ENCODE data around the gene TARBP2.
A peak's percentile ranks its signal among the peaks of the same experiment; 100 is the strongest.

The TARBP2 gene

GRCh38 chr12:53495903-53496751 lies 5.0 kb upstream of the TARBP2 start:
- Histone ChIP-seq H3K4me1 (peaks cover 67 to 82% (median 78%) of the 10 kb centered on the region in 10 experiments), H3K4me2 (peak overlapping the region in 10 of 11 experiments; percentile 2 to 98 (median 84); a peak in 15 of 22 replicates), H3K27me3 (no peaks in the 10 kb centered on the region), H3K4me3 (no peak overlapping the region), H4K20me1 (no peaks in the 10 kb centered on the region; a peak in 1 of 22 replicates), H3K9ac (peak overlapping the region in 3 of 11 experiments; percentile 2 to 21 (median 20); a peak in 3 of 22 replicates), H3K9me3 (replicated peaks in 1 of 11) (no peaks in the 10 kb centered on the region), H3K27ac (peak overlapping the region in 4 of 11 experiments; percentile 0 to 32 (median 15); a peak in 4 of 22 replicates), H3K36me3 (0 out of 22 replicates have a peak, but pooled peaks cover 0 to 5% (median 0%) of the 10 kb centered on the region in 11 experiments)
- no peak for TF ChIP-seq Cebpa-rat (IDR thresholded peaks at IDR 0.05)

DNA sequence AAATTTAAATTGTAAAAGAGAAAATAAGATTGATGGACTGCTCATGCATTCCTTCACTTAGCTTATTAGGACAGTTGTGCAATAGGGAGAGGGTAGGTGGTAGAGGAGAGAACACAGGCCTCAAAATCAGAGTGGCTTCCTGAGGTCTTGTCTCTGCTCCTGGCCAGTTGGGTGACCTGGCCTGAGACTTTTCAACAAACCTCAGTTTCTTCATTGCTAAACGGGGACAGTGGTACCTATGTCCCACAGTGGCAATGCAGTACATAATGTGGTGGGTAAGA lies 4.4 kb upstream of the TARBP2 start:
- no peak overlapping the region for H3K9ac ChIP-seq
- H3K4me2 ChIP-seq = peak overlapping the region in 8 of 11 experiments; percentile 18 to 98 (median 88); a peak in 12 of 22 replicates
- no peak overlapping the region; a peak in 1 of 22 replicates for H3K27ac ChIP-seq
- H3K27me3 ChIP-seq = no peaks in the 10 kb centered on the region
- H3K4me3 ChIP-seq = no peak overlapping the region
- TF ChIP-seq Cebpa-rat (IDR thresholded peaks at IDR 0.05) = 0 out of 22 replicates have a peak, but pooled peaks of 1 of the 11 experiments have one; percentile 6
- H3K36me3 ChIP-seq = 0 out of 22 replicates have a peak, but pooled peaks cover 0 to 5% (median 0%) of the 10 kb centered on the region in 11 experiments
- H3K9me3 ChIP-seq (replicated peaks in 1 of 11) = no peaks in the 10 kb centered on the region
- peaks cover 0 to under 1% (median 0%) of the 10 kb centered on the region in 11 experiments; a peak in 2 of 22 replicates for H4K20me1 ChIP-seq
- peaks cover 69 to 81% (median 77%) of the 10 kb centered on the region in 10 experiments for H3K4me1 ChIP-seq

GRCh38 chr12:53497461-53497860 lies 3.6 kb upstream of the TARBP2 start:
- Histone ChIP-seq H3K4me1 (peaks cover 69 to 81% (median 77%) of the 10 kb centered on the region in 10 experiments), H3K4me2 (peak overlapping the region; percentile 77 to 98 (median 90); a peak in 16 of 22 replicates), H3K4me3 (no peak overlapping the region), H3K9me3 (replicated peaks in 1 of 11) (no peaks in the 10 kb centered on the region), H3K27me3 (no peaks in the 10 kb centered on the region), H4K20me1 (peaks cover 0 to 5% (median 0%) of the 10 kb centered on the region in 11 experiments; a peak in 2 of 22 replicates), H3K27ac (no peak overlapping the region), H3K36me3 (0 out of 22 replicates have a peak, but pooled peaks cover 0 to 5% (median 0%) of the 10 kb centered on the region in 11 experiments), H3K9ac (no peak overlapping the region)
- no peak for TF ChIP-seq Cebpa-rat (IDR thresholded peaks at IDR 0.05)

DNA sequence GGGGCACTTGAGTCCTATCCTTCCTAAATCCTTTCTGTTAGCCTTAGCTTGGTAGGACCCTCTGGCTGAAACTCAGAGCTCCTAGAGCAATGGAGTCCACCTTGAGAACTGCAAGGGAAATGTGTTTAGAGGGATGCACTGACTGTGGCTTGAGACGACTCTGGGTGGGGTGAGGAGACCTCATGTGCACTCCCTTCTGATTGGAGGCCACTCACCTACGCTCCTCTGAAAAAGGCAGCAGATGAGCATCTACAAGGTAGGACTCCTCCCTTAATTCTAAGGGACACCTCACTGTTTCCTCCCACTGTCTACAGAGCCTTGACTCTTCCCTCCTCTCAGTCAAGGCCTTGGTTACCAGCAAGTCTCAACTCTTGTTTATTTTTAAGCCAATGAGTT lies 2.9 kb upstream of the TARBP2 start:
- Histone ChIP-seq H3K4me3 (peak overlapping the region; percentile 58 to 79 (median 67); a peak in 18 of 20 replicates), H3K4me2 (peak overlapping the region; percentile 77 to 98 (median 90)), H3K4me1 (peaks cover 74 to 84% (median 81%) of the 10 kb centered on the region in 10 experiments), H3K27me3 (no peaks in the 10 kb centered on the region), H3K27ac (peak overlapping the region in 8 of 11 experiments; percentile 0 to 98 (median 86); a peak in 9 of 22 replicates), H4K20me1 (peaks cover 0 to 11% (median 0%) of the 10 kb centered on the region in 11 experiments; a peak in 3 of 22 replicates), H3K36me3 (peaks cover 0 to 11% (median 4%) of the 10 kb centered on the region in 11 experiments; a peak in 9 of 22 replicates), H3K9ac (peak overlapping the region in 9 of 11 experiments; percentile 45 to 97 (median 95); a peak in 17 of 22 replicates), H3K9me3 (replicated peaks in 1 of 11) (no peaks in the 10 kb centered on the region)
- no peak for TF ChIP-seq Cebpa-rat (IDR thresholded peaks at IDR 0.05)

DNA sequence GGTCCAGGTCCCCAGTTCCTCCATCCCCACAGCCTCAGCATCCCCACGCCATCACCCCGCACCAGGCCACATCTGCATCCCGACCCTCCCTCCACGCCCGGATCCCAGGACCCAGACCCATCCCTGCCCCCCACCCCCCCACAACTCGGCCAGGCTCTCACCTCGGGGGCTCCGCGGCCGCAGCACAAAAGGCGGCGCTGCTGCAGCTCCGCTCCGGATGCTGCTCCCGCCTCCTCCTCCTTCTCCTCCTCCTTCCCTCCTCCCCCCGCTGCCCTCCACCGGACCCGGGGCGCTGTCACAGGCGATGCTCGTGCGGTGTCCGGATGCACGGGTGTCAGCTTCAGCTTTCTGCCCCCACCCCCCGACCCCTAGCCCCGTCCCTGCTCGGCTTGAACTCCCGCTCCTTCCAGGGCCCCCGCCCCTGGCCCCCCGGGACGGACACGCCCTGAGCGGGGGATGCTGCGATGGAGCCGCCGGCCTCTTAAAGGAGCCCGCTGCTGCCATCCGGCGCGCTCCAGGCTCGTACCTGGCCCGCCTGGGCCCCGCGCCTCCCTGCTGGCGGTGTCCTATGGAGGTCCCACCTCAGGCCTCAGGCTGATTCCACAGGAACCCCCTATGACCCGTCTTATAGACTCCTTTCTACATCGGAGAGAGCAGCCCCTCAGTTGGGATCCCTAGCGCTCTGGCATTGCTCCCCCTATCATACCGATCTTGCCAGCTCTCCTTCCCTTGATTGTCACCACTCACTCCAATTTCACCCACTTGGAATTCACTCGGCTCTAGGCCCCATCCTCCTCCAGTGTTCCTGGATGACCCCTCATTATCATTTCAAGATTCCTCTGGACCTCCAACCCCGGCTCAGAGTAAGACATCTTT lies 1.6 kb upstream of the TARBP2 start, which contains the start of gene MAP3K12:
TSS of gene MAP3K12 (minus strand) at position 193 of the 876 bp plus-strand sequence. CDS start 12,067 bp downstream, outside the sequence.
- peaks cover 0 to 18% (median 0%) of the 10 kb centered on the region in 11 experiments; a peak in 5 of 22 replicates for H4K20me1 ChIP-seq
- peak within 1 kb of the TSS; percentile 85 to 97 (median 92) for H3K9ac ChIP-seq
- H3K4me1 ChIP-seq = peaks cover 62 to 79% (median 73%) of the 10 kb centered on the region in 10 experiments
- peaks cover 8 to 24% (median 15%) of the 10 kb centered on the region in 11 experiments; a peak in 20 of 22 replicates for H3K36me3 ChIP-seq
- H3K4me2 ChIP-seq = peak within 1 kb of the TSS; percentile 89 to 99 (median 95)
- H3K27ac ChIP-seq = peak within 1 kb of the TSS; percentile 79 to 98 (median 96)
- peak within 1 kb of the TSS; percentile 58 to 79 (median 67) for H3K4me3 ChIP-seq
- no peak for TF ChIP-seq Cebpa-rat (IDR thresholded peaks at IDR 0.05)
- no peaks in the 10 kb centered on the region for H3K9me3 ChIP-seq (replicated peaks in 1 of 11)
- H3K27me3 ChIP-seq = no peaks in the 10 kb centered on the region

- peak overlapping the region; percentile 79 to 98 (median 96) for H3K27ac ChIP-seq
- peaks cover 57 to 81% (median 72%) of the 10 kb centered on the region in 10 experiments for H3K4me1 ChIP-seq
These were observed 824 bp upstream of the TARBP2 start for GRCh38 chr12:53500142-53500775.

GRCh38 chr12:53501615-53502181 lies 615 bp downstream of the TARBP2 start:
- Histone ChIP-seq H3K9me3 (replicated peaks in 1 of 11) (no peaks in the 10 kb centered on the region), H3K9ac (peak overlapping the region; percentile 85 to 97 (median 92)), H3K27me3 (no peaks in the 10 kb centered on the region), H3K4me3 (peak overlapping the region; percentile 58 to 79 (median 66)), H3K27ac (peak overlapping the region; percentile 90 to 98 (median 96); a peak in 21 of 22 replicates), H3K36me3 (peaks cover 28 to 45% (median 37%) of the 10 kb centered on the region in 11 experiments), H4K20me1 (peaks cover 0 to 27% (median 0%) of the 10 kb centered on the region in 11 experiments; a peak in 8 of 22 replicates), H3K4me2 (peak overlapping the region; percentile 84 to 100 (median 99)), H3K4me1 (peaks cover 46 to 73% (median 63%) of the 10 kb centered on the region in 10 experiments)
- TF ChIP-seq Cebpa-rat (IDR thresholded peaks at IDR 0.05) = no peak

More at GRCh38 chr12:53500142-53500775, 824 bp upstream of the TARBP2 start:
- H3K4me3 ChIP-seq = peak overlapping the region; percentile 58 to 79 (median 67)
- H3K9me3 ChIP-seq (replicated peaks in 1 of 11) = no peaks in the 10 kb centered on the region
- H3K9ac ChIP-seq = peak overlapping the region; percentile 85 to 97 (median 92)
- peaks cover 13 to 31% (median 23%) of the 10 kb centered on the region in 11 experiments; a peak in 21 of 22 replicates for H3K36me3 ChIP-seq
- peaks cover 0 to 18% (median 0%) of the 10 kb centered on the region in 11 experiments; a peak in 6 of 22 replicates for H4K20me1 ChIP-seq
- no peaks in the 10 kb centered on the region for H3K27me3 ChIP-seq
- H3K4me2 ChIP-seq = peak overlapping the region; percentile 89 to 99 (median 95)
- TF ChIP-seq Cebpa-rat (IDR thresholded peaks at IDR 0.05) = peak; percentile 23 to 78 (median 56); a peak in 13 of 22 replicates
